WI38 (cell line): ENCODE data around the gene YIF1B.
A peak's percentile ranks its signal among the peaks of the same experiment; 100 is the strongest.

Experiments used
- H3K4me3 ChIP-seq: 2 replicates; pipeline ENCODE4 v1.5.1; 2011; ENCODE audit warnings: low read depth, mild to moderate bottlenecking, control low read depth, low read length
- CTCF ChIP-seq: IDR thresholded peaks from 2 replicates; pipeline ENCODE4 v1.5.1; 2012; ENCODE audit warnings: low read depth, mild to moderate bottlenecking, control low read depth, low read length

The YIF1B gene

GRCh38 chr19:38318660-38319059 is 2.9 kb upstream of the YIF1B start:
- TF ChIP-seq CTCF, result no peak
- no peak overlapping the region for H3K4me3 ChIP-seq

- TF ChIP-seq CTCF, result no peak
- no peak overlapping the region for H3K4me3 ChIP-seq
These were observed 1.4 kb upstream of the YIF1B start for GRCh38 chr19:38317104-38317612.

GRCh38 chr19:38316477-38317067 is 825 bp upstream of the YIF1B start:
- TF ChIP-seq CTCF, result no peak
- peak overlapping the region; percentile 47 for H3K4me3 ChIP-seq

GRCh38 chr19:38310986-38311385 is 4.8 kb downstream of the YIF1B start:
- no peak for TF ChIP-seq CTCF
- H3K4me3 ChIP-seq, result no peak overlapping the region

GRCh38 chr19:38310279-38310670 is 5.5 kb downstream of the YIF1B start:
- no peak overlapping the region for H3K4me3 ChIP-seq
- TF ChIP-seq CTCF, result no peak

GRCh38 chr19:38309615-38310278 is 6.0 kb downstream of the YIF1B start:
- no peak for TF ChIP-seq CTCF
- H3K4me3 ChIP-seq, result no peak overlapping the region

- no peak for TF ChIP-seq CTCF
These were observed 6.7 kb downstream of the YIF1B start for GRCh38 chr19:38308926-38309614.

More at GRCh38 chr19:38308926-38309614, 6.7 kb downstream of the YIF1B start:
- no peak overlapping the region for H3K4me3 ChIP-seq
